WI38 (cell line): ENCODE measurements around the gene NR3C2.

Source experiments
- H3K4me3 ChIP-seq: 2 replicates; pipeline ENCODE4 v1.5.1; 2011; ENCODE audit warnings: low read depth, mild to moderate bottlenecking, control low read depth, low read length
- CTCF ChIP-seq: IDR thresholded peaks from 2 replicates; pipeline ENCODE4 v1.5.1; 2012; ENCODE audit warnings: low read depth, mild to moderate bottlenecking, control low read depth, low read length

NR3C2 gene

GRCh38 chr4:148216866-148217814, 225.1 kb downstream of the NR3C2 start:
- H3K4me3 ChIP-seq = peak overlapping the region; percentile 45

GRCh38 chr4:148216321-148216720, 225.9 kb downstream of the NR3C2 start:
- TF ChIP-seq CTCF = no peak
- no peak overlapping the region for H3K4me3 ChIP-seq

More at GRCh38 chr4:148216866-148217814, 225.1 kb downstream of the NR3C2 start:
- TF ChIP-seq CTCF = no peak

GRCh38 chr4:148215202-148215601, 227.0 kb downstream of the NR3C2 start:
- H3K4me3 ChIP-seq = no peak overlapping the region
- no peak for TF ChIP-seq CTCF

- TF ChIP-seq CTCF = no peak
Measured at GRCh38 chr4:148214529-148215166, 227.6 kb downstream of the NR3C2 start.

GRCh38 chr4:148211533-148211932, 230.7 kb downstream of the NR3C2 start:
- H3K4me3 ChIP-seq = no peak overlapping the region
- no peak for TF ChIP-seq CTCF

More at GRCh38 chr4:148214529-148215166, 227.6 kb downstream of the NR3C2 start:
- H3K4me3 ChIP-seq = no peak overlapping the region

GRCh38 chr4:148210661-148211060, 231.6 kb downstream of the NR3C2 start:
- H3K4me3 ChIP-seq = no peak overlapping the region
- TF ChIP-seq CTCF = no peak

- TF ChIP-seq CTCF = no peak
- H3K4me3 ChIP-seq = no peak overlapping the region
Measured at GRCh38 chr4:148207068-148207467, 235.1 kb downstream of the NR3C2 start.
